GM19372 (cell line): ENCODE data around the gene SLC36A3.
"Not testable (repeated sequence)": the region's sequence is repeated elsewhere in the genome, so short reads cannot be mapped to it uniquely, and the experiment has no call there.

Source experiments
- ATAC-seq: cut with Tn5 transposase; IDR thresholded peaks from one replicate; pipeline ENCODE4 v1.9.1; 2021; ENCODE audit warnings: mild to moderate bottlenecking, low read depth, moderate library complexity; ENCODE audit not compliant: unreplicated experiment

Gene SLC36A3

DNA sequence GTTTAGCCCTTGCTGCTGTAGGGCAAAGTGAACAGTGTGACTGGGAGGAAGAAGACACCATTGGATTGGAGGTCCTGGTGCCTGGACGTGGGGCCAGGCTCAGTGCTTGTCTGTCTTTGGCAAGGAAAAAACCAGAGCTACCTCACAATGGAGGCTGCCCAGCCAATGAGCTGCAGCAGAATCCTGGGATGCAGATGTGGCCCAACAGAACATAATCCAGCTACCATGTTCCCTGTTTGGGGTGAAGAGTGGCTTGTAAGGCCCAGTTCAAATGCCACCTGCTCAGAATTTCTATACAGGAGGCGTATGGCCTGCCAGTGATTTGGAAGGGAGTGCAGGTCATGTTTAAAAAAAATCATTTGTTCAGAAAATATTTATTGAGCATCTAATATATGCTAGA is at the start of gene SLC36A3:
SLC36A3 (minus strand) TSS at position 101 of the 400 bp plus-strand sequence. CDS start 412 bp downstream, outside the sequence.
- ATAC-seq: no peak

DNA sequence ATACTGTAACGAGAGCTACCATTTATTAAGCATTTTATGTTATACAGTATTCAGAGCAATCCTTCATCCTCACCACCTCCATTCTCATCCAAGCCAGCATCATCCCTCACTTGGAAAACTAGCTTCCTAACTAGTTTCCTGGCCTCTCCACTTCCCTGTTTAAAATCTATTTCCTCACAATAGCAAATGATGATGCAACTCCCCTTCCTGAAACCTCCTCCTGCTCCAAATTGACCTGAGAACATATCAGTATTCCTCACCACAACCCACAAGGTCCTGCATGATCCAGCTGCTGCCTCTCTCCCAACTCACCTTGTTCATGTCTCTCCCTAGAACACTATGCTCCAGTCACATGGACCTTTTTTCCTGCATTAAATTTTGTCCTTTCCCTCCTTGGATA is 48.1 kb upstream of the SLC36A3 start:
- no peak for ATAC-seq

DNA sequence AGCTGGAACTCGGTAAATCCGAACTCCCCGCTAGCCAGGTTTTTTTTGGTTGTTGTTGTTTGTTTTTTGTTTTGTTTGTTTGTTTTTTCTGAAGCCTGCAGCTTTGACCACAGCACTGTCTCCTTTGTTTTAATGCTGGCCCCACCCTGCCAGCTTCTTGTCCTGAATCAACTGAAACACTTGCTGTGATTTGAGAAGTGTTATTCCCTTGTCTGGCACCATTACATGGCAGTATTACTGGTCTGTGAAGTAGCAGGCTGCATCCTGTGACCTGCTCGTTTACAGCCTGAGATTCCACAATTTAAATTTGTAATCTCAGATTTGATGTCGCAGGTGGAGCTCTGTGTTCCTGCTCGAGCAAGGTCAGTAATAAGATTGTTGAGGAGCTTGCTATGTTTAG is 45.2 kb upstream of the SLC36A3 start:
- no peak for ATAC-seq

DNA sequence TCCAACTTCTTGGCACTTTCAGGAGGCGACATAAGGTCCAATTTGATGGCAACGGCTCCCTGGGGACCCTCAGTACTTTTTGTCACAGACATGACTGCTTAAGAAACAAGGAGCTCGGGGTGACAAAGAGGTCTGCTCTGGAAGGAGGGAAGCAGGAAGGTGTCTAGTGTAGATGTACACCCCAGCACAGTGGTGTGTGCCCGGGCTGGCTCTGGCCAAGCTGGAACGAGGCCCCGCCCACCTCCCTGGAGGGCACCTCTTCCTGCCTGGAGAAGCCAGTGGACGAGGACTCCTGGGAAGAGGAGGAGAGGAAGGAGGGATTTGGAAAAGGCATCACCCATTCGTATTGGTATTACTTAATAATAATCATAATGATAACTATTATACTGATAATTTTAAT is 43.8 kb upstream of the SLC36A3 start, which contains the start of gene SLC36A2:
SLC36A2 (minus strand) TSS at position 191 of the 400 bp plus-strand sequence; CDS start at position 92, 99 bp downstream.
- ATAC-seq: no peak

DNA sequence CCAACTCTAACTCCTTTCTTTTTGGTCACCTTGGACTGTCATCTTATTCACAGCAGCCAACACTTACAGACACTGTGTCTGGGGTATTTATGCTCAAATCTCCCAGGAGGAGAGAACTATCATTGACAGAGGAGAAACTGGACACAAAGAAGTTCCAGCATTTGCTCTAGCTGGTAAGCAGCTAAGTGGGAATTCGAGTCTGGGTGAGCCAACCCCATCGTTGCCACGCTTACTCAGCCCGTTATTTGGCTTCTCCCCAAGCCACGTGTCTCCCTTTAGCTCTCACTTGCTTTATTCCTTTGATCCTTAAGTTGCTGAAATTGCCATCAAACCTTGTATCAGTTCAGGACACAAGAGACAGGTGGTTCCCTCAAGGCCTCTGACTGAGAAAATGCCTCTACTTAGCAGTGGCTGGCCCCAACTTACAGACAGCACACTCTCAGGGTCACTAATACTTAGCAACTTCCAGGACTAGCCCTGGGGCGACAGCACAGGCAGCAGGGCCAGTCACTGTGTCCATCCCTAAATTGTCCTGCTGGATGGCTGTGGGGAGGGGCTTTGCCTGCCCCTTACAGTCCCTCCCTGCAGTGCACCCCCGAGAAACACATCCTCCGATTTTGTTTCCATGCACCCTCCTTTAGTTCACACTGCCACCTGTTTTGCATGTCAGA is 42.4 kb upstream of the SLC36A3 start:
- no peak for ATAC-seq

DNA sequence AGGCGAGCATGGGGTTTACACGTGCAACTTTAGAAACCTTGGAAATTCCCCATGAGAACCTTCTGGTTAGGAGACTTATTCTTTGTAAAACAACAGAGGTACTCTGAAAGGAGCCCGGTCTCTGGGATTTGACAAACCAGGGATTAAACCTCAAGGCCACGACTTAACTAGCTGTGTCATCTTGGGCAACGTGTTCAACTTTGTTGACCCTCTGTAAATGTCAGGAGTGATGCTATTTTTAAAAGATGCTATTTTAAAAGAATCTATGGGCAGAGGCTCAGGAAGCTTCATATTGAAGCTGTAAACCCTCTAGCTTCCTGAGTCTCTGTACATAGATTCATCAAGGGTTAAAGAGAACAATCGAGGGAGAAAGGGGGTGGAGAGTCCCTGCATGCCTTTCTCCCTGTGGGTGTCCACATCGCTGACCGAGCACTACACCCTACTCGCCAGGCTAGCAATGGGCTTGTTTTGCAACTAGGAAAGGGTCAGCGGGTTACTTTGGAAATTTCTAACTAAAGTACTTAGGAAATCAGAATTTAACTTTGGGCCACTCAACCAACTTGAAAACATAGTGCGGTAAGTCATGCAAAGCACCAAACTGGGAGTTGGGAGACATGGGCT is 41.7 kb upstream of the SLC36A3 start:
- no peak for ATAC-seq

DNA sequence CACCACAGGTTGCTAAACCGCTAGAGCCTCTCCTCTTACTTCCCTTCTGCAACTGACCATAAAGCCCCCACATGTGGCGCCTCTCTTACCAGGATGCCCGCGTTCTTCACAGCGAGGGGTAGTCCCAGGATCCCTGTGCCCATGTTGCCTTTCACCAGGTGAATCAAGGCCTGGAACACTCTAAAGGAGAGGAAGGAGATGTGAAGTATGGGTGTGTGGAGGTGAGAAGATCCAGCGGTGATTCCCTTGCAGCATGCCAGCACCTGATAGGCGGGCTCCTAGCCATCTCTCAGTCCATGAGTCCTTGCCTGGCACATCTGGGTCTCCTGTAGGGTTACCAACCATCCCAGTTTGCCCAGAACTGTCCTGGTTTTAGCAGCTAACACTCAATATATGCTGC is 40.5 kb upstream of the SLC36A3 start:
- ATAC-seq: no peak

DNA sequence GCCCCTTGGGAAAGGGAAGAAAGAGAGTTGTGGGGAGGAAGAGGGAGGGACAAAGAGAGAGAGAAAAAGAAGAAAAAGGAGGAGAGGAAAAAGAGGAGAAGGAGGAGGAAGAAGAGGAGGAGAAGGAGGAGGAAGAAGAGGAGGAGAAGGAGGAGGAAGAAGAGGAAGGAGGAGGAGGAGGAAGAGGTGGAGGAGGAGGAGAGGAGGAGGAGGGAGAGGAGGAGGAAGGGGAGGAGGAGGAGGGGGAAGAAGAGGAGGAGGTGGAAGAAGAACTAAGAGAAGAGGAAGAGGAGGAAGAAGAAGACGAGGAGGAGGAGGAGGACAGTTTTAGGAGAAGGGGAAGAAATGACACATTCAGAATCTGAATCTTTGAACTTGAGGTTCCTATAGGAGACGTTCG is 36.4 kb upstream of the SLC36A3 start:
- ATAC-seq: no peak

DNA sequence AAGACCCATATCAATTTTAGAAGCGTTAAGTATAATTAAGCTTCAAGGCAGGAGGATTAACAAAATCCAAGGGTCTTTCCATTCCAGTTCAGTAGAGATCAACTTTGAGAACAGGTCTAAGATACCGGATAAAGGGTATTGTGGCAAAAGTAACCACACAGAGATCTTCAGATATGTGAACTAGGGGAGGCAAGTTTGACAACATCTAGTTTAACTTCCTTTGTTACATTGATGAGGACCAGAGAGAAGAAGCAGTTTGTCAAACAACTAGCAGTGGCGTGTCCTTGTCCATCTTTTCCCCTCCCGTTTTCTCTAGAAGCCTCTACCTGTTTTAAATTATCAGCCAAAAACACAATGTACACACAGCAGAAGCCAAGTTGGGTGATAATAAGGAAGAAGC is 35.2 kb upstream of the SLC36A3 start:
- ATAC-seq: no peak

DNA sequence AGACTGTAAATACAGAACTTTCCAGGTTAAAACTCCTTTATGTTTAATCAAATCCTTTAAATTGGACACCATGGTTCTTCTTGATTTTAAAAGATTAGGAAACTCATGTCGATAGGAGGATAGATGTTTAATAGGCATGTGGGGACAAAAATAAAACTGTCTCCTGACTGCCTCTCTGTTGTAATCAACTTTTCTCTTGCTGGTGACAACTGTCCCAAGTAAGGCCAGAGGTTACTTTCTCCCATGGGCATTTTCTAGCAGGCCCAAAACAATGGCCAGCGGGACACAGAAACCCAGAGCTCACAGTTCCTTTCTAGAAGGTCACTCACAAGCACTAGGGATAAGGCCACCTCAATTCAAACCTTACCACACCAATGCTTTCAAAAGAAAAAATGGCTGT is 29.3 kb upstream of the SLC36A3 start:
- no peak for ATAC-seq

DNA sequence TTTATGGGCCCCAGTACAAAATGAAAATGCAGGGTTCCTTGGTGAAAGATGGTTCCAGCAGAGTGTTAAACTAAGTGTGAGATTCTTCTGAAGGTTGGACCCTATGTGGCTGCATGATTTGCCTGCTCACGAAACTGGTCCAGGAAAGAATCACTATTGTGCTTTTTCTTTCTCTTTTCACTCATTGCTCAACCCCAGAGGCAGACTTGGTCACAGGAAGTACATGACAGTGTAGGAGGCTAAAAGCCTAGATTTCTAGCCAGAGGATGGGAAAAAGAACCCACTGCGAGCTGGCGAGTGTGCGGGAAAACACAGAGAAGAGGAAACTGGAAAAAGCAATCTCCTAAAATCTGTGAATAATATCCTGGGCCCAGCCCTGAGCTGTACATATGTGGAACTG is 25.2 kb upstream of the SLC36A3 start:
- no peak for ATAC-seq

DNA sequence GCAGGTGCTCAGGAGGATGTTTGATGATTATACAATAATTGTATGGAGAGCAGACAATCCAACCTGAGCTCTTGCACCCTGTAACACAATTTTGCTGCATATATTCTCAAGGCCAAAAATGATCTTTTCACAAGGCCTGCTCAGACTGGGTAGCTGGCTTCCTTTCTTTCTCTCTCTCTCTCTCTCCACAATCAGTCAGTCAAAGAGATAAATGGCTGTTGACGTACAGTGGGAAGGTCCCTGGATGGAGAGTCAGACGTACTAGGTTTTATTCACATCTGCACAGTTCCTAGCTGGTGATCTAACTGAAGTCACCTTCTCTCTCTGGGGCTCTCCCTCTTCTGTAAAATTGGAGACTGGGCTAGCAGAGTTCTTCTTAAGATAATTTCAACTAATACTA is 24.0 kb upstream of the SLC36A3 start:
- ATAC-seq: no peak

DNA sequence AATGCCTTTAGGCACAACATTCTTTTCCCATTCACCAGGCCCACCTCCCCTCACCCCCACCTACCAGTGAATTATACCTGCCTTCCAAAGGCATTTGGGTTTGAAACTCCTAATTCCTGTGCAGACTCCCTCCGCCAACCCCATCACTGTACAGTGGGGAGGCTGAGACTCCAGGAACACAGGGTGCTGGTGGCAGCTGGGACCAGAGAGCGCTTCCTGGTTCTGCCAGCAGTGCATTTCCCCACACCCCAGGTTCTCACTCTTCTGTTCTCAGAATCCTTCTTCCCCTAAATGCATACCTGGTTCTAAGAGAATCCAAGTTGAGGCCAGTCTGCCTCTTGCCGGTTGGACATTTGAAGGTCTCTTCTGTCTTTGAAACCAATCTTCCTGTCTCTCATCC is 22.7 kb upstream of the SLC36A3 start:
- no peak for ATAC-seq

DNA sequence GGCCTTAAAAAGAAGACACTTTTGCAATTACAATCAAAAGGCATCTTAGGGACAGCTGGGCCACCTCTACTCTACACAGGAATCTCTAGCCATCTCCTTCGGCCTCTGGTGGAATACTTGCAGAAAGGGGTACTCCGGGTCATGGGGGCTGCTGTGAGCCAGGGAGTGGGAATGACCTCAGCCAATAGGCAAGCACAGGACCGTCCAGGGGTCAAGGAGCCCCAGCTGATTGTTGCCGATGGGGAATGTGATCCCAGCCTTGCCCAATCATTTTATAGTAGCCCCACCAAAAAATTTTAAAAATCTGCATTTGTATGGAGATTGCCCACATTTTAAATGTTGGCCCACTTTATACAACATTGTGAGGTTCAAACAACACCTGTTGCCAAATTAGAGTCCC is 16.9 kb upstream of the SLC36A3 start:
- ATAC-seq: no peak

DNA sequence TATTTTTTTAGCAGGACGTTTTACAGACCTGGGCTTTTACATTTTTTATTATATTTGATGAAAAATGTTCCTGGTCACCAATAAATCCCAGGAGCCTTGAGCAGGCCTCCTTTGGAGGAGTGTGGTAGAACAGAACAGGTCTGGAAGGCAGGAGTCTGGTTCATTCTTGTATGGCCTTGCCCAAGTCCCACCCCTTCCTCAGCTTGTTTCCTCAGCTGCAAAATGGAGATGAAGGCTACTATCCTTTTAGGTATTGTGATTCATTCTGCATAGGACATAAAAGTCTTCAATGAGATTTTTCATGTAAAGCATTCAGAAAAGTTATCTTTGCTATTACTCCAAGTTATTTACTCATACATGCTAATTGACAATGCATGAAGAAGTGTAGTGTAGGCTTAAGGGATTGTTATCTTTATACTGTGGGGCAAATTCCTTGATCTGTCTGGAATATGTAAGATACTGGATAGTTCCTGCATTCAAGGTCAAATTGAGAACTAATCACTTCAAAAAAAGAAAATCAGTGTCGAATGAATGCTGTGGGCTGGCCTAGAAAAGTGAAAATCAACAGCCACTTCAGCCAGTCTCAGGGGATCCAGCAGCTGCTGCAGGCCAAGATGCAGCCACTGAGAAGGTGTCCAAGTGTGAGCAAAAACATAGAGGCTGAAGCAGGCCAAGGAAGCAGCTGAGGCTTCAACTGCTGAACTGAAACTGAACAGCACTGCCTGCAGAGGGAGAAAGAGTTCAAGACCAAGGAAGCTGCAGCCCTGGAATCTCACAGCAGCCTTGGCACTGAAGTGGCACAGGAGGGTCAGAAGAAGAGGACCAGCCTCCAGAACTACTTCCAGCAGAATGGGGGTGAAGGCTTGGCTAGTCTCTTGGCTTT is 15.5 kb upstream of the SLC36A3 start:
- peak; percentile 51 for ATAC-seq

DNA sequence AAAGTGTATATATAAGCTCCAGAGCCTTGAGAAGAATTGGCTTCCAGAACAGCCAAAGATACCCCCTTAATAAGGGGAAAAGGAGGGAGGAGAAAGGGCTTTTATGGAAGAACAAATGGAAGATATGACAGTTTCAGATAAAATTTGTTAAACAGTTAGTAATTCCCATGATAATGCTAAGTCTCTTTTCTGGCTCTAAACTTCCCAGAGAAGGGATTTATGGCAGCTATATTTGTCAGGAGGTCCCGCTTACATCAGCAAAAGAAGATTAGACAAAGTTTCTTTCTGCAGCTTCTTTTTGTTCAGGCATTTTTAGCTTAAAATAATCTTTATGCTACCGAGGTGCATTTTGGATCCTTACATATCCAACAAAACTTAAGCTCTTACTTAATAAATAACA is 14.3 kb upstream of the SLC36A3 start:
- ATAC-seq: no peak

DNA sequence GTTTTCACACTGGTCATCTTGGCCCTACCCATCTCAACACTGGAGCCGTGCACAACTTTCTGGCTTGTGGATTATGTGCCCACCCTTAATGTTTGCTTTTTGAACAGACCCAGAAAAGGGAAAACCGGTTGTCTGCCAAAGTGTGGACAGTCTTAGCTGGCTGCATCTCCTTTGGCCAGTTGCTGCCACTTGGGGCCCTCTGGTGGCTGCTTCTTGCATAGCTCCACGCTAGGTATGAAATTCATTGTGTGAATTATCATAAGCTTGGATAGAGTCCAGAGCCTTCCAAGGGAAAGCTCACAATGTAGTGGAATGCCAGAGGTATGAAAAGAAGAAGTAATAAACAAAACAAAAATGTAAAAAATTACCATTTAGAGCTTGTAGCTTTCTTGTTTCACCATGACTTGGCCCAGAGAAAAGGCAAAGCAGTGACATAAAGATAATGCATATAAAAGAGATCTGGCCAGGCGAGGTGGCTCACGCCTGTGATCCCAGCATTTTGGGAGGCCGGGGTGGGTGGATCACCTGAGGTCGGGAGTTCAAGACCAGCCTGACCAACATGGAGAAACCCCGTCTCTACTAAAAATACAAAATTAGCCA is 12.5 kb upstream of the SLC36A3 start:
- ATAC-seq: peak; percentile 82

DNA sequence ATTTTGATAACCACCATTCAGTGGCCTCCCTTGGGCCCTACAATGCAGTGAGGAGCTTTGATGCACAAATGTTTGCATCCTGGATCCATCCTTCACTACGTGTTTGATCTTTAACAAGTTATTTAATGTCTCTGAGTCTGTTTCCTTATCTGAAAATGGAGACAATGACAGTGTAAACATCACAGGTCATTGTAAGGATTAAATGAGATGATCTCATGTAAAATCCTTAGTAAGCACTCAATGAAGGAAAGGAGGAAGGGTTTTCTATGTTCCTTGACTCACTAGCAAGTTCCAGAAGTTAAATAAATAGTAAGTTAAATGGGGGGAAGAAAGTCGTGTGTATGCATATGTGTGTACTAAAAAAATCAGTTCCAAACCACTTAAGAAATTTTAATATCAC is 9.8 kb upstream of the SLC36A3 start:
- ATAC-seq: no peak

DNA sequence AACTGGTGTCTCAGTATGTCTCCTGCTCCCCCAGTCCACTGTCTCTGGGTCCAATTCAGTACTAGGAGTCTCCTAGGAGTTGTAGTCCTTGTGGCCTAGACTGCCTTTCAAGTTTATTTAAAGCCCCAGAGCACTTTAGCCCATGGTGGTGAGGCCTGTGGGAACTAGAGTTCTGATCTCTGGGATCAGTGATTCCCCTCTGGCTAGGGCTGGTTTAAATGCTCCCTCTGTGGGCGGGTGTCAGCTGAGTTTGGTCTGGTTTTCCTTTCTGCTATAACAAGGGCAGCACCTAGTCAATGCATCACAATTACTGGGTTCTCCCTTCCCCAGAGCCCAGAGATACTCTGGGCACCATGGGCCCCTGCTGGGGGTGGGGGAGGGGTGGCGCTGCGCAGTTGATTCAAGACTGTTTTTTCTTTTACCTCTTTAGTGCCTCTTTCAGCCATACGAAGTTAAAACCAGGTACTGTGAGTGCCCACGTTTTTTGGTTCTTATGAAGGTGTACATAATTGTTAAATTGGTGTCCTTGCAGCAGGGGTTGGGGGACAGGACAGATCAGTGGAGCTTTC is 9.3 kb upstream of the SLC36A3 start:
- ATAC-seq: no peak

DNA sequence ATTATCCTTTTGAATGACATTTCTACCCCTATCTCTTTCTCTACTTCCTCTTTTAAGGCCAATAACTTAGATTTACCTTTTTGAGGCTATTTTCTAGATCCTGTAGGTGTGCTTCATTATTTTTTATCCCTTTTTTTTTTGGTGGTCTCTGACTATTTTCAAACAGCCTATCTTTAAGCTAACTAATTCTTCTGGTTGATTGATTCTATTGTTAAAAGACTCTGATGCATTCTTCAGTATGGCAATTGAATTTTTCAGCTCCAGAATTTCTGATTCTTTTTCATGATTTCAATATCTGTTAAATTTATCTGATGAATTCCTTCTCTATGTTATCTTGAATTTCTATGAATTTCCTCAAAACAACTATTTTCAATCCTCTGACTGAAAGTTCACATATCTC is 7.4 kb upstream of the SLC36A3 start:
- no peak for ATAC-seq

DNA sequence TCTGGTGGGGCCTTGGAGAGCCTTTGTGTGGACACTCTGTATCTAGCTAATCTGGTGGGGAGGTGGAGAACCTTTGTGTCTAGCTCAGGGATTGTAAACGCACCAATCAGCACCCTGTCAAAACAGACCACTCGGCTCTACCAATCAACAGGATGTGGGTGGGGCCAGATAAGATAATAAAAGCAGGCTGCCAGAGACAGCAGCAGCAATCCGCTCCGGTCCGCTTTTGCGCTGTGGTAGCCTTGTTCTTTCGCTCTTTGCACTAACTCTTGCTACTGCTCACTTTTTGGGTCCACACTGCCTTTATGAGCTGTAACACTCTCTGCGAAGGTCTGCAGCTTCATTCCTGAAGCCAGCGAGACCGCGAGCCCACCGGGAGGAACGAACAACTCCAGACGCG is 6.3 kb upstream of the SLC36A3 start:
- ATAC-seq: not testable (repeated sequence)
